ENCODE results near the gene STK36. TPM values are rescaled to one million over a fixed set of nuclear protein-coding genes. Genes with fewer than 3 reads are reported as not detected.
"Not testable (repeated sequence)": the region's sequence is repeated elsewhere in the genome, so short reads cannot be mapped to it uniquely, and the experiment has no call there.

STK36 gene
- total RNA-seq, 4 donors from 2014 or later, result 63.9 to 71.4 (median 67.6) TPM

DNA sequence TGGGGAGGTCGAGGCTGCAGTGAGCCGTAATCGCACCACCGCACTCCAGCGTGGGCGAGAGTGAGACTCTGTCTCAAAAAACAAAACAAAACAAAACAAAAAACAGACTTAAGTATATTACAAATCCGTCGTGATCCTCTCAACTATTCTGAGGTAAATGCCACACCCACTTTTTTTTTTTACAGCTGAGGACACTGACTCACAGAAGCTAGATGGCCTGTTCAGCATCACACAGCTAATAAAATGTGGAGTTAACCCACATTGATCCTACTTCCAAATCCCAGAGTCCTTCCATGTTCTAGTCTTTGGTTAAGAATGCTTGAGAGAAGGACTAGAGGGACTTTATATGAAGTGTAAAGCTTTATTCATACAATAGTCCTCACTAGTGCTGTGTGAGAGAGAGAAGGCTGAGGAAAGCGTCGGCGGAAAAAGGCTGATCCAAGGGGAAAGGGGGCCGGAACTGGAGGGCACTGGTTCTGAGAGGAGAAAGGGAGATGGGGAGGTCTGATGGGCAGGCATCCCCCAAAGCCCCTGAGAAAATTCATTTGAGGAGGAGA lies 711 bp upstream of the STK36 start:
- no peak for DNase-seq (ENCODE audit: low spot score in 2 of 2)

GRCh38 chr2:218679119-218679518 lies 7.2 kb downstream of the STK36 start:
- Histone ChIP-seq H3K27me3 (no peaks in the 10 kb centered on the region), H3K36me3 (peaks cover 0 to 81% (median 4%) of the 10 kb centered on the region in 3 donors), H3K4me1 (no peaks in the 10 kb centered on the region), H3K27ac (no peak overlapping the region), H3K4me3 (no peak overlapping the region), H3K9me3 (no peaks in the 10 kb centered on the region)
- DNase-seq (ENCODE audit: low spot score in 2 of 2), result no peak
- TF ChIP-seq EP300 (IDR thresholded peaks at IDR 0.05), result no peak
- no peak for TF ChIP-seq CTCF (IDR thresholded peaks at IDR 0.05)
- no peak for TF ChIP-seq POLR2A (IDR thresholded peaks at IDR 0.05)
- WGBS, 2 donors, result 67 to 69% methylated on average over 4 of the region's 4 CpGs

More for the DNA sequence above, 711 bp upstream of the STK36 start:
- Histone ChIP-seq H3K4me1 (peaks cover 0 to 29% (median 12%) of the 10 kb centered on the region in 4 donors), H3K4me3 (peak overlapping the region; percentile 58 to 96 (median 72)), H3K27ac (peak overlapping the region; percentile 19 to 85 (median 72)), H3K36me3 (peaks cover 0 to 36% (median 8%) of the 10 kb centered on the region in 3 donors), H3K27me3 (no peaks in the 10 kb centered on the region), H3K9me3 (no peaks in the 10 kb centered on the region)
- TF ChIP-seq CTCF (IDR thresholded peaks at IDR 0.05) (no peak), POLR2A (IDR thresholded peaks at IDR 0.05) (no peak), EP300 (IDR thresholded peaks at IDR 0.05) (no peak)
- 40 to 42% methylated on average over 12 of the region's 12 CpGs for WGBS, 2 donors

DNA sequence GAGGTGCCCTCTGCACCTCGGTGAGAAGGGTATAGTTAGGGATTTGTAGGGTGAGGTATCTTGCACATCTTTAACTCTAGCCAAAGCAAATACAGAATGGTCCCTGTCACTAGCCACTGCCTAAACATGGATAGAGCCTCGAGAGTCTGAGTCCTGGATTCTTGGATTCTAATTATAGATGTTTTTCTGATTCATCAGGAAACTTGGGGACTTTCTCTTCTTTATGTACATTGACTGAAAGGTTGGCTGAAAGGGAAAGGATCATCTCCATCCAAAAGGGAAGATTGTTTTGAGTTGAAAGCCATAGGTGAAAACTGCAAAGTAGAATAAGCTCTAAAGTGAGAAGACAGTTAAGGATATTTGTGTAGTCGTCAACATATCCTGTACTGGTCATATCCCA lies 8.2 kb downstream of the STK36 start:
- H3K4me1 ChIP-seq, result no peaks in the 10 kb centered on the region
- no peaks in the 10 kb centered on the region for H3K27me3 ChIP-seq
- H3K9me3 ChIP-seq, result no peaks in the 10 kb centered on the region
- TF ChIP-seq POLR2A (IDR thresholded peaks at IDR 0.05) (no peak), CTCF (IDR thresholded peaks at IDR 0.05) (no peak), EP300 (IDR thresholded peaks at IDR 0.05) (no peak)
- H3K27ac ChIP-seq, result no peak overlapping the region
- H3K4me3 ChIP-seq, result no peak overlapping the region
- 80 to 91% methylated on average over 3 of the region's 3 CpGs for WGBS, 2 donors
- peaks cover 0 to 87% (median 4%) of the 10 kb centered on the region in 3 donors for H3K36me3 ChIP-seq
- DNase-seq (ENCODE audit: low spot score in 2 of 2), result no peak

DNA sequence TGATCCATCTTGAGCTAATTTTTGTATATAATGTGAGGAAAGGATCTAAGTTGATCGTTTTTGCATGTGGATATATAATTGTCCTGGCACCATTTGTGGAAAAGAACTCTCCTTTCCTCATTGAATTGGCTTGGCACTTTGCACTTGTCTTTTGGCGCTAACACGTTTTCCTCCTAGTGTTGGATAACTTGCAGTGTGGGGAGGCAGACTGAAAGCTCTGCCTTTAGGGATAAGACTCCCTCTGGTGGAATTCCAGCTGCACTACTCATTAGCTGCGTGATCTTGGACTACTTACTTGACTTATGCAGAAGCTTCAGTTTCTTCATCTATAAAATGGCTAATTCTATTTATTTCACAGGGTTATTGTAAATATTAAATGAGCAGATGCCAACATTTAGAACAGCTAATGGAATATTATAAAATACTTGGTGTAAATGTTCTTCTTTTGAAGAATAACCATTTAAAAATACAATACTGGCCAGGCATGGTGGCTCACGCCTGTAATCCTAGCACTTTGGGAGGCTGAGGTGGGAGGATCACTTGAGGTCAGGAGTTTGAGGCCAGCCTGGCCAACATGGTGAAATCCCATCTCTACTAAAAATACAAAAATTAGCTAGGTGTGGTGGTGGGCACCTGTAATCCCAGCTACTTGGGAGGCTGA lies 15.6 kb downstream of the STK36 start:
- WGBS, 2 donors, result 22 to 23% methylated on average over 5 of the region's 5 CpGs
- TF ChIP-seq CTCF (IDR thresholded peaks at IDR 0.05) (peak; percentile 62 to 81 (median 74)), EP300 (IDR thresholded peaks at IDR 0.05) (peak in 1 of 2 donors; percentile 17)

GRCh38 chr2:218691234-218691633 lies 19.3 kb downstream of the STK36 start:
- no peak overlapping the region for H3K4me3 ChIP-seq
- no peaks in the 10 kb centered on the region for H3K9me3 ChIP-seq
- no peak for DNase-seq (ENCODE audit: low spot score in 2 of 2)
- H3K27me3 ChIP-seq, result no peaks in the 10 kb centered on the region
- peaks cover 0 to 79% (median 24%) of the 10 kb centered on the region in 3 donors for H3K36me3 ChIP-seq
- H3K27ac ChIP-seq, result no peak overlapping the region
- TF ChIP-seq EP300 (IDR thresholded peaks at IDR 0.05), result no peak
- TF ChIP-seq POLR2A (IDR thresholded peaks at IDR 0.05), result no peak
- TF ChIP-seq CTCF (IDR thresholded peaks at IDR 0.05), result no peak
- peaks cover 0 to 5% (median 0%) of the 10 kb centered on the region in 4 donors for H3K4me1 ChIP-seq

More for the DNA sequence above, 15.6 kb downstream of the STK36 start:
- DNase-seq (ENCODE audit: low spot score in 2 of 2), result peak in 1 of 2 donors; percentile 64
- not testable (repeated sequence) for H3K4me3 ChIP-seq, H3K9me3 ChIP-seq, H3K27ac ChIP-seq, H3K27me3 ChIP-seq, H3K4me1 ChIP-seq
- H3K36me3 ChIP-seq, result peaks cover 0 to 71% (median 6%) of the 10 kb centered on the region in 3 donors
